H1 (cell line): ENCODE results near the gene GNAO1. TPM values are rescaled to one million over a fixed set of nuclear protein-coding genes. Genes with fewer than 3 reads are reported as not detected.

Experiments
- CTCF ChIA-PET: fragments of 300-600 bp; sonication (Branson Sonifier 250); formaldehyde crosslinking; loops from one replicate; lab custom pipeline; 2021; ENCODE audit not compliant: partially characterized antibody; lab: Charles Lee
- POLR2A ChIA-PET: fragments of 300-600 bp; sonication (Branson Sonifier 250); formaldehyde crosslinking; loops from one replicate; lab custom pipeline; 2021; ENCODE audit warnings: inconsistent platforms; ENCODE audit not compliant: partially characterized antibody; lab: Charles Lee
- DNase-seq, 2 experiments: peaks; one replicate each; pipeline versions ENCODE4 v3.0.0 to v3.0.0-alpha.2; 2010 to 2022; ENCODE audit warnings: low spot score in 2 of 2, low read depth in 1 of 2, mixed read lengths in 1 of 2
- FAIRE-seq: peaks from 2 replicates; lab custom pipeline; 2011; peaks lifted over from hg19 to GRCh38; lab: Jason Lieb, UNC
- H2AFZ ChIP-seq: 2 replicates; pipeline ENCODE4 v1.8.1; 2012; ENCODE audit warnings: low read length, inconsistent platforms
- H2AK5ac ChIP-seq: 2 replicates; pipeline ENCODE4 v1.6.1; 2013; ENCODE audit warnings: low read depth, low read length
- H2BK120ac ChIP-seq: replicated peaks from 2 replicates; pipeline ENCODE3; 2013; ENCODE audit warnings: low read depth, low read length, inconsistent platforms
- H2BK12ac ChIP-seq: 2 replicates; pipeline ENCODE4 v1.6.1; 2013; ENCODE audit warnings: low read depth, low read length
- H2BK15ac ChIP-seq: 2 replicates; pipeline ENCODE4 v1.6.1; 2013; ENCODE audit warnings: low read length
- H2BK20ac ChIP-seq: 2 replicates; pipeline ENCODE4 v1.6.1; 2013; ENCODE audit warnings: low read length
- H2BK5ac ChIP-seq: 2 replicates; pipeline ENCODE4 v1.6.1; 2013; ENCODE audit warnings: low read depth, low read length
- H3K14ac ChIP-seq: 2 replicates; pipeline ENCODE4 v1.6.1; 2013; ENCODE audit warnings: inconsistent platforms; ENCODE audit not compliant: insufficient read length
- H3K18ac ChIP-seq: 2 replicates; pipeline ENCODE4 v1.6.1; 2013; ENCODE audit warnings: low read length; ENCODE audit errors: extremely low read depth
- H3K23ac ChIP-seq: 2 replicates; pipeline ENCODE4 v1.6.1; 2013; ENCODE audit warnings: inconsistent platforms; ENCODE audit not compliant: insufficient read length
- H3K23me2 ChIP-seq: 2 replicates; pipeline ENCODE4 v1.6.1; 2013; ENCODE audit warnings: low read depth, low read length
- H3K27ac ChIP-seq: 2 replicates; pipeline ENCODE4 v1.6.1; 2011; ENCODE audit warnings: low read depth, low read length, inconsistent platforms
- H3K27me3 ChIP-seq, 4 experiments: replicated peaks in 1 of 4; 1 replicate in 1 of 4; 2 replicates in 3 of 4; pipeline versions ENCODE4 v1.6.1 to v1.8.1; 2011 to 2013; ENCODE audit warnings: low read length in 3 of 4, mild to moderate bottlenecking in 3 of 4, inconsistent platforms in 2 of 4, mixed read lengths in 2 of 4, moderate library complexity in 1 of 4; ENCODE audit not compliant: control insufficient read depth in 3 of 4, insufficient read depth in 3 of 4; ENCODE audit errors: extremely low read depth in 1 of 4
- H3K36me3 ChIP-seq, 4 experiments: 2 replicates each; pipeline versions ENCODE4 v1.6.1 to v1.8.1; 2011 to 2013; ENCODE audit warnings: mild to moderate bottlenecking in 4 of 4, low read length in 3 of 4, moderate library complexity in 2 of 4, control low read depth in 1 of 4, inconsistent platforms in 1 of 4; ENCODE audit not compliant: insufficient read depth in 4 of 4, control insufficient read depth in 2 of 4
- H3K4ac ChIP-seq: replicated peaks from 2 replicates; pipeline ENCODE3; 2013; ENCODE audit warnings: low read length, low read depth, mixed read lengths, inconsistent platforms; ENCODE audit not compliant: insufficient read length
- H3K4me1 ChIP-seq, 4 experiments: replicated peaks in 1 of 4; 1 replicate in 1 of 4; 2 replicates in 3 of 4; pipeline versions ENCODE4 v1.6.1 to v1.8.1; 2011 to 2013; ENCODE audit warnings: low read length in 3 of 4, inconsistent platforms in 2 of 4, mixed read lengths in 1 of 4; ENCODE audit not compliant: insufficient read depth in 4 of 4, control insufficient read depth in 3 of 4
- H3K4me2 ChIP-seq, 2 experiments: 2 replicates each; pipeline versions ENCODE4 v1.6.1 to v1.8.1; 2011 to 2013; ENCODE audit warnings: low read depth in 2 of 2, low read length in 2 of 2, control low read depth in 1 of 2, inconsistent platforms in 1 of 2, mild to moderate bottlenecking in 1 of 2; ENCODE audit not compliant: insufficient read depth in 1 of 2
- H3K4me3 ChIP-seq, 4 experiments: fragments of 200-600, 300-600 bp in 1 of 4; sonication (generic), shearing (Covaris generic), sonication (Bioruptor Twin) in 1 of 4; 2 replicates each; pipeline versions ENCODE4 v1.5.1 to v1.8.1; 2011 to 2016; ENCODE audit warnings: low read length in 4 of 4, low read depth in 3 of 4, control low read depth in 2 of 4, inconsistent platforms in 2 of 4, mild to moderate bottlenecking in 2 of 4, mixed read lengths in 1 of 4, moderate library complexity in 1 of 4; ENCODE audit not compliant: insufficient read depth in 2 of 4; ENCODE audit errors: extremely low read depth in 1 of 4
- H3K56ac ChIP-seq: replicated peaks from 2 replicates; pipeline ENCODE3; 2013; ENCODE audit warnings: low read depth, mild to moderate bottlenecking, mixed read lengths, low read length, inconsistent platforms; ENCODE audit not compliant: insufficient read length
- H3K79me1 ChIP-seq: 2 replicates; pipeline ENCODE4 v1.6.1; 2013; ENCODE audit warnings: low read depth, low read length, control low read depth
- H3K79me2 ChIP-seq, 2 experiments: 2 replicates each; pipeline versions ENCODE4 v1.6.1 to v1.8.1; 2012 to 2013; ENCODE audit warnings: low read length in 2 of 2, mild to moderate bottlenecking in 2 of 2, inconsistent platforms in 1 of 2; ENCODE audit not compliant: insufficient read depth in 2 of 2, control insufficient read depth in 1 of 2
- H3K9ac ChIP-seq, 4 experiments: replicated peaks in 1 of 4; 1 replicate in 1 of 4; 2 replicates in 3 of 4; pipeline versions ENCODE4 v1.6.1 to v1.8.1; 2011 to 2013; ENCODE audit warnings: low read depth in 3 of 4, low read length in 3 of 4, control low read depth in 2 of 4, mild to moderate bottlenecking in 2 of 4, moderate library complexity in 2 of 4, inconsistent platforms in 1 of 4; ENCODE audit errors: extremely low read depth in 1 of 4
- H3K9me3 ChIP-seq, 2 experiments: 2 replicates each; pipeline versions ENCODE4 v1.6.1 to v1.8.1; 2012 to 2013; ENCODE audit warnings: mild to moderate bottlenecking in 2 of 2, moderate library complexity in 2 of 2, control low read depth in 1 of 2, inconsistent platforms in 1 of 2, low read depth in 1 of 2, low read length in 1 of 2, mixed read lengths in 1 of 2; ENCODE audit not compliant: insufficient read depth in 2 of 2
- H4K20me1 ChIP-seq, 2 experiments: replicated peaks in 1 of 2; 2 replicates each; pipeline versions ENCODE3 to v1.8.1; 2011 to 2013; ENCODE audit warnings: inconsistent platforms in 2 of 2, low read length in 2 of 2, mild to moderate bottlenecking in 1 of 2; ENCODE audit not compliant: insufficient read depth in 2 of 2, control insufficient read depth in 1 of 2
- H4K5ac ChIP-seq: 2 replicates; pipeline ENCODE4 v1.6.1; 2013; ENCODE audit warnings: low read length, low read depth, mixed read lengths, inconsistent platforms; ENCODE audit not compliant: insufficient read length
- H4K8ac ChIP-seq: 2 replicates; pipeline ENCODE4 v1.8.0; 2013; ENCODE audit warnings: mild to moderate bottlenecking, moderate library complexity, low read length, inconsistent platforms; ENCODE audit not compliant: insufficient read depth; ENCODE audit errors: extremely low read depth
- H4K91ac ChIP-seq: replicated peaks from 2 replicates; pipeline ENCODE3; 2013; ENCODE audit warnings: low read length, mixed read lengths, inconsistent platforms; ENCODE audit not compliant: insufficient read length
- KDM4A ChIP-seq: IDR thresholded peaks from one replicate; pipeline ENCODE4 v1.7.1; 2012; ENCODE audit warnings: low read depth, mild to moderate bottlenecking, moderate library complexity, low read length, inconsistent platforms; ENCODE audit not compliant: severe bottlenecking
- SIX5 ChIP-seq: IDR thresholded peaks from 2 replicates; pipeline ENCODE4 v1.6.1; 2011; ENCODE audit warnings: mild to moderate bottlenecking, low read depth, low read length
- SRF ChIP-seq: IDR thresholded peaks from 2 replicates; pipeline ENCODE4 v1.6.1; 2011; ENCODE audit warnings: mild to moderate bottlenecking, low read depth, low read length, moderate library complexity
- polyA plus RNA-seq, 7 experiments: library from polyadenylated mRNA; depleted of rRNA in 3 of 7; stranded (reverse) in 5 of 7; unstranded in 2 of 7; fragments of >200 nt in 5 of 7; fragments of 200-250 nt in 2 of 7; gene quantifications; 1 replicate in 5 of 7; 2 replicates in 1 of 7; 4 replicates in 1 of 7; pipeline versions ENCODE4 v1.2.1 to v1.2.3, GENCODE V29; 2011 to 2013; ENCODE audit warnings: missing spikeins in 2 of 7, mixed read lengths in 2 of 7
- total RNA-seq: library from RNA; stranded (reverse); fragmentation: NEBNext Ultra II Directional; extraction: Animal tissue kit (Norgen Biotek cat#: 25700); gene quantifications from 2 replicates; pipeline ENCODE4 v1.2.1, GENCODE V29; 2021

The GNAO1 gene
- total and polyA plus RNA-seq, 2 of the 8 experiments (the other 6 are each of a cell fraction or from before 2014, with no cell fraction given), result 6.7 to 34.4 TPM

DNA sequence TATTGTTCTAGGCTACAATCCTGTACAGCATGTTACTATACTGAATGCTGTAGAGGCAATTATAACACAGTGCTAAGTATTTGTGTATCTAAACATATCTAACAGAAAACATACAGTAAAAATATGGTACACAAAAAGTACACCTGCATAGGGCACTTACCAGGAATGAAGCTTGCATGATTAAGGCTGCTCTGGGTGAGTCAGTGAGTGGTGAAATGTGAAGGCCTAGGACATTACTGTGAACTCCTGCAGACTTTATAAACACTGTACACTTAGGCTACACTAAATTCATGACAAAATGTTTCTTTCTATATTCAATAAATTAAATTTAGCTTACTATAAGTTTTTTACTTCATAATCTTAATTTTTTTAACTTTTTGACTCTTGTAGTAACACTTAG lies 196.9 kb downstream of the GNAO1 start:
- Histone ChIP-seq H2BK120ac (no peak overlapping the region), H2BK15ac (no peak overlapping the region), H3K4me3 (no peak overlapping the region), H3K23me2 (no peaks in the 10 kb centered on the region), H3K14ac (no peak overlapping the region), H2BK20ac (no peak overlapping the region), H2AK5ac (no peak overlapping the region), H3K4me2 (no peak overlapping the region), H2BK5ac (no peak overlapping the region), H4K91ac (no peak overlapping the region), H3K36me3 (peaks cover 0 to 23% (median 10%) of the 10 kb centered on the region in 4 experiments; a peak in 4 of 8 replicates), H4K8ac (no peak overlapping the region), H4K20me1 (no peaks in the 10 kb centered on the region), H3K23ac (no peak overlapping the region), H3K9ac (no peak overlapping the region), H3K4ac (no peak overlapping the region), H3K27ac (no peak overlapping the region), H3K56ac (no peak overlapping the region), H3K79me1 (no peaks in the 10 kb centered on the region), H3K4me1 (no peaks in the 10 kb centered on the region), H2AFZ (no peak overlapping the region), H3K79me2 (no peaks in the 10 kb centered on the region), H3K27me3 (no peaks in the 10 kb centered on the region), H3K9me3 (peaks cover 4 to 13% of the 10 kb centered on the region in 2 experiments; a peak in 2 of 4 replicates), H4K5ac (no peak overlapping the region), H3K18ac (no peak overlapping the region), H2BK12ac (no peak overlapping the region)
- DNase-seq (no peak), FAIRE-seq (no peak)
- POLR2A ChIA-PET, result interaction anchor here (1.9 kb wide), 1 partner anchor 14 kb away, joined by 5 read pairs; no protein-coding TSS in a partner anchor
- CTCF ChIA-PET, result interaction anchor here (3.6 kb wide), 1 partner anchor 13 kb away, joined by 19 read pairs; no protein-coding TSS in a partner anchor
- TF ChIP-seq SIX5 (no peak), SRF (no peak), KDM4A (no peak)
